ENCODE measurements around the gene CFAP58. TPM values are rescaled to one million over a fixed set of nuclear protein-coding genes. Genes with fewer than 3 reads are reported as not detected.

CFAP58 gene
- total RNA-seq, 4 donors from 2014 or later = 0.13 to 0.41 (median 0.19) TPM; not detected in 1

DNA sequence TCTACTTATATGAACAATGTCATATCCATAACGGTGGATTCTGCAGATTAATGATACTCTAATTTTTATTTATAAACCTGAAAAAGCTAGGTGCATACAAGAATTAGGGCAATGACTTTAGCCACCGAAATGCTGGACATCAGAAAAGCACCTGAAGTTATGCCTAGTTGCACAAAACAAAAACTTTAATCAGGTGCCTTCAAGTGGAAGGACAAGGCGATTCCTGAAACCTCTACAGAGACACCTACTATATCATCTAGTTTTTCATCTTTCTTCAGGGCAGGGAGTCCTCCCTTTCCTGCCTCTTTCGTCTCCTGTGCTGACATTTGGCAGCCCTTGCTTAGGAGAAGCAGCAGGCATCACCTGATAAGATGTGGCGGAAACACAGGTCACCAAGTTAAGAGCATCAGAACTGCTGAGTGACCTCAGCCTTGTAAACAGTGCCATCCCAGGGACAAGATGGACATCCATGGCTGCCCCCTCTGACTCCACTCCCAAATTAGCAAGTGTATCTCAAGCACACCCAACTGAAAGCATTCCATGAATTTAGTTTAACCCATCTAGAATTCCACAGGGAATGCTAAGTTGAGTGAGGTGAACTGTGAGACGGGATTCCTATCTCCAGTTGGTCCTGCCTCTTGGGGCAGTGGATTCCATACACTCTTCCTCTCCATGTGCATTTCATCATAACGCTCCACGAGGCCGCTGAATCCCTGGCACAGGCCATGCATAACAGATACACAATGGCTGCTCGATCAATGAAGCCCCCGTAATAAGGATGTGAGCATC, 21.2 kb upstream of the CFAP58 start:
- Histone ChIP-seq H3K27me3 (no peaks in the 10 kb centered on the region), H3K4me1 (peaks cover 77 to 99% (median 88%) of the 10 kb centered on the region in 3 donors), H3K36me3 (peaks cover 0 to 17% (median 0%) of the 10 kb centered on the region in 3 donors), H3K27ac (peak overlapping the region; percentile 84 to 99 (median 96)), H3K9me3 (no peaks in the 10 kb centered on the region), H3K4me3 (no peak overlapping the region)
- DNase-seq = no peak
- WGBS, 2 donors = 80 to 81% methylated on average over 10 to 11 of the region's 11 CpGs
- TF ChIP-seq POLR2A (IDR thresholded peaks at IDR 0.05) = no peak
- intact Hi-C loops (cut with DNase I) = no loop called here

DNA sequence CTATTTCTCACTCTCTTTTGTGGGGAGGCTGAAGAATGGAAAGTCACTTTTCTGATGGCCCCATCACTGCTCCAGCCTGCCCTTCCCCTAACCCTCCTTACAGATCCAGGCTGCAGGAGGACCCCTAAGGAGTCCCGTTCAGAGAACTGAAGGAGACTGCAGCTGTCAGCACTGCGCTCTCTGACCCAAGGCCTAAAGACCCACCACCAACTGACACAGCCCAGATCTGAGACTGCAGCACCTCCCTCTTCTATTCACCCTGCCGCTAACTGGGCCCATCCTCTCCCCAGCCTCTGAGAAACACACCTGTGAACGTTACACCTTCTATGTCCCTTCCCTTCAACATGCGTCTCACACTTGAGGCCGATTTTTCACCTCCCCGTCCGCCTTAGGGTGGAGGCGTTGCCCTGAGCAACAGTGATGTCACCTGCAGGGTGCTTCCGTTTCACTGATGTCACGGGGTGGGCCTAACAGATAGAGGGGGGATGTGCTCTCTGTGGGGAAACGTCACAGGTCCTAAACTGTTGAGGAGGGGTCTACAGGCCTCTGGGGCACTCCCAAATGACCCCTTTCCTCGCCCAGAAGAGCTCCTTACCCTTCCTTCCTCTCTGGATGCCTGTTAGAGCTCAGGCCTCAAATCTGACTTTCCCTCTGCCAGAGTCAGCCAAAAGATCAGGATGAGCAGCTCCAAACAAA, 20.5 kb upstream of the CFAP58 start:
- no peak for DNase-seq

DNA sequence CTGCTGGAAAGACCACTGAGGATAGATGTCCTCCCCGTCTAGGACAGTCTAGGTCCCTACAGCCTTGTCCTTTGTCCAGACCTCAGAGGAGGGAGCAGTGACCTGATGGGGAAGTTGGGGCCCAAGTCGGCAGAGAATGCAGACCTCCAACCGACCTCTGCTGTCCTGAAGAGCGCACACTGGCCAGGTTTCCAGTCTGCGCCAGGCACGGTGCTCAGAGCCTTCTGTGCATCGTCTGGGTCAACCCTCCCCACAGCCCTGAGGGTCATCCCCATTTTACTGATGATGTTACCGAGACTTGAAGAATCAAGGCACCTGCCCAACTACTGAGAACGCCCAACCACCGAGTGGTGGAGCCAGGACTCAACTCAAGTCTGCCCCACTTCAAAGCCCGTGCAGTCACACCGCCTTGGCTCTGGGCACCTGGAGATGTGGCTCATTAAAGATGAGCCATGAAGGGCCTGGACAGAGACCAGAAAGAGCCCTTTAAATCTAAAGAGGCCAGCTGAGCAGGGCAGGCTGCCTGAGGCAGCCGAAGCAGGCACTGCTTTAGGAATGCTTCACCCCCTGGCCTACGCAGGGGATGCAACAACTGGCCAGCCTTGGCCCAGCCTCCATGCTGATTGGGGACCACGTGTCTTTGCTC, 19.8 kb upstream of the CFAP58 start:
- peak overlapping the region; percentile 84 to 99 (median 96) for H3K27ac ChIP-seq
- WGBS, 2 donors = 33 to 77% methylated on average over 4 to 8 of the region's 15 CpGs
- intact Hi-C loops (cut with DNase I) = no loop called here
- no peaks in the 10 kb centered on the region for H3K9me3 ChIP-seq
- peaks cover 0 to 17% (median 0%) of the 10 kb centered on the region in 3 donors for H3K36me3 ChIP-seq
- H3K4me3 ChIP-seq = peak overlapping the region in 3 of 4 donors; percentile 9 to 98 (median 67)
- DNase-seq = no peak
- no peaks in the 10 kb centered on the region for H3K27me3 ChIP-seq
- no peak for TF ChIP-seq POLR2A (IDR thresholded peaks at IDR 0.05)
- peaks cover 63 to 89% (median 74%) of the 10 kb centered on the region in 3 donors for H3K4me1 ChIP-seq

More for the DNA sequence above, 20.5 kb upstream of the CFAP58 start:
- peaks cover 70 to 92% (median 81%) of the 10 kb centered on the region in 3 donors for H3K4me1 ChIP-seq
- intact Hi-C loops (cut with DNase I) = no loop called here
- peaks cover 0 to 17% (median 0%) of the 10 kb centered on the region in 3 donors for H3K36me3 ChIP-seq
- WGBS, 2 donors = 77 to 78% methylated on average over 7 to 9 of the region's 13 CpGs
- H3K27me3 ChIP-seq = no peaks in the 10 kb centered on the region
- no peaks in the 10 kb centered on the region for H3K9me3 ChIP-seq
- H3K4me3 ChIP-seq = peak overlapping the region in 1 of 4 donors; percentile 67
- H3K27ac ChIP-seq = peak overlapping the region; percentile 84 to 99 (median 96)
- TF ChIP-seq POLR2A (IDR thresholded peaks at IDR 0.05) = no peak
- TF ChIP-seq, protein P1, sequence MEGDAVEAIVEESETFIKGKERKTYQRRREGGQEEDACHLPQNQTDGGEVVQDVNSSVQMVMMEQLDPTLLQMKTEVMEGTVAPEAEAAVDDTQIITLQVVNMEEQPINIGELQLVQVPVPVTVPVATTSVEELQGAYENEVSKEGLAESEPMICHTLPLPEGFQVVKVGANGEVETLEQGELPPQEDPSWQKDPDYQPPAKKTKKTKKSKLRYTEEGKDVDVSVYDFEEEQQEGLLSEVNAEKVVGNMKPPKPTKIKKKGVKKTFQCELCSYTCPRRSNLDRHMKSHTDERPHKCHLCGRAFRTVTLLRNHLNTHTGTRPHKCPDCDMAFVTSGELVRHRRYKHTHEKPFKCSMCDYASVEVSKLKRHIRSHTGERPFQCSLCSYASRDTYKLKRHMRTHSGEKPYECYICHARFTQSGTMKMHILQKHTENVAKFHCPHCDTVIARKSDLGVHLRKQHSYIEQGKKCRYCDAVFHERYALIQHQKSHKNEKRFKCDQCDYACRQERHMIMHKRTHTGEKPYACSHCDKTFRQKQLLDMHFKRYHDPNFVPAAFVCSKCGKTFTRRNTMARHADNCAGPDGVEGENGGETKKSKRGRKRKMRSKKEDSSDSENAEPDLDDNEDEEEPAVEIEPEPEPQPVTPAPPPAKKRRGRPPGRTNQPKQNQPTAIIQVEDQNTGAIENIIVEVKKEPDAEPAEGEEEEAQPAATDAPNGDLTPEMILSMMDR (IDR thresholded peaks at IDR 0.05) = no peak

DNA sequence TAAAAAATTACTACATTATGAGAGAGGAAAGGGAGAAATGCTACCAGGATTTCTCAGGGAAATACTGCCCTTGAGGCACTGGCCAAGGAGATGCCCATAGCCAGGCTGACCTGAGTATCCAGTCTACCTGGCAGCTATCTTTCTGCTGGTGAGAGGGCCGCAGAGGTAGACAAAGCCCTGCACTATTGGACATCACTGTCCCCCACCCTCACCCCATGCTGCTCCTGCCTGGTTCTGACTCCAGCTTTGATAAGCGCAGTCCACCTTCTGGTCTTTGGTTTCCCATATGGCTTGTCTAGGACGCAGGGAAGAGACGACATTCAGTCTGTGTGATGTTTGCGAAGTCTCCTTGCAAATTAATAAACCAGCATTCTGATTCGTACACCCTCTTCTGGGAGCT, 19.1 kb upstream of the CFAP58 start:
- H3K36me3 ChIP-seq = peaks cover 0 to 17% (median 0%) of the 10 kb centered on the region in 3 donors
- peak overlapping the region; percentile 94 to 99 (median 99) for H3K27ac ChIP-seq
- intact Hi-C loops (cut with DNase I) = no loop called here
- no peaks in the 10 kb centered on the region for H3K27me3 ChIP-seq
- TF ChIP-seq, protein P1 (IDR thresholded peaks at IDR 0.05) = no peak
- no peak for TF ChIP-seq POLR2A (IDR thresholded peaks at IDR 0.05)
- peak overlapping the region in 3 of 4 donors; percentile 67 to 99 (median 98) for H3K4me3 ChIP-seq
- no peaks in the 10 kb centered on the region for H3K9me3 ChIP-seq
- DNase-seq = no peak
- 91 to 93% methylated on average over 6 of the region's 6 CpGs for WGBS, 2 donors
- H3K4me1 ChIP-seq = peaks cover 61 to 89% (median 72%) of the 10 kb centered on the region in 3 donors

DNA sequence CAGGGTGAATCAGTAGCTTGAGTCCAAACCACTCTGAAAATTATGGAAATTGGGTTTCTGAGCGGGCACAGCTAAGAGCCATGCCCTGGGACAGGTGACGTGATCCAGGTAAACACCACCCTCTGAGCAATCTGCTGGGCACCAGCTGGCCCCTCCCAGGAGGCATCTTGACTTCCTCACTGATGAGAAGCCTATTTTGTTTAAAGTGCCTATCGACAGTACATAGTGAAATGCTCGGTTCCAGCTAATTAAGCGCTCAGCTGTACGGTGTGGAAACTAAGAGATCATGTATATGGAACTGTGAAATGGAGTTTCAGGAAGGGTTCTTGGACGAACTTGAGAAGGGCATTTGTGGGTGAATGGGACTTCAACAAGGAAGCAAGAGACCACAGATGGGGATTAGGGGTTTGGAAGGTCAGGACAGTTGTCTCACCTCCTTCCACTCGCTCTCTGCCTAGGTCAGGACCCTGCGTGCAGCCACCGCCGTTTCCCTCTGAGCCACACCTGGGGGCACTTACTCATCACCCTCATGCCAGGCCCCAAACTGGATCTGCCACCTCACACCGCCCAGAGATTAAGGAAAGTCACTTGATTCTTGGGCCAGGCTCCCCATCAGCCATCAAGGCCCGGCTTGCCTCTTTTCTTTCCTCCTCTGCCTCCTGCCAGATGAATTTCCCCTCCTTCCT, 18.5 kb upstream of the CFAP58 start:
- H3K27me3 ChIP-seq = no peaks in the 10 kb centered on the region
- TF ChIP-seq, protein P1 (IDR thresholded peaks at IDR 0.05) = no peak
- TF ChIP-seq POLR2A (IDR thresholded peaks at IDR 0.05) = peak in 2 of 4 donors; percentile 23 to 37
- H3K27ac ChIP-seq = peak overlapping the region; percentile 94 to 99 (median 99)
- no peaks in the 10 kb centered on the region for H3K9me3 ChIP-seq
- H3K4me3 ChIP-seq = peak overlapping the region; percentile 1 to 99 (median 82)
- peaks cover 56 to 89% (median 69%) of the 10 kb centered on the region in 3 donors for H3K4me1 ChIP-seq
- peaks cover 0 to 17% (median 0%) of the 10 kb centered on the region in 3 donors for H3K36me3 ChIP-seq
- intact Hi-C loops (cut with DNase I) = no loop called here
- 40 to 54% methylated on average over 11 to 13 of the region's 13 CpGs for WGBS, 2 donors
- DNase-seq = no peak
